ENCODE data around the gene NT5DC3.

The NT5DC3 gene

GRCh38 chr12:103737881-103738280 lies 103.2 kb downstream of the NT5DC3 start:
- Histone ChIP-seq H3K27ac (ENCODE audit: poor library complexity, severe bottlenecking) (no peak overlapping the region), H3K36me3 (ENCODE audit: low read depth) (no peaks in the 10 kb centered on the region), H3K27me3 (ENCODE audit: insufficient read depth, poor library complexity, severe bottlenecking) (no peaks in the 10 kb centered on the region), H3K9me3 (ENCODE audit: severe bottlenecking) (no peaks in the 10 kb centered on the region), H3K4me1 (ENCODE audit: insufficient read depth, poor library complexity, severe bottlenecking) (peaks cover 4% of the 10 kb centered on the region), H3K4me3 (ENCODE audit: severe bottlenecking) (no peak overlapping the region)
- DNase-seq (ENCODE audit: low spot score) (no peak), ATAC-seq (ENCODE audit: low read depth) (no peak)
- TF ChIP-seq, protein P1, sequence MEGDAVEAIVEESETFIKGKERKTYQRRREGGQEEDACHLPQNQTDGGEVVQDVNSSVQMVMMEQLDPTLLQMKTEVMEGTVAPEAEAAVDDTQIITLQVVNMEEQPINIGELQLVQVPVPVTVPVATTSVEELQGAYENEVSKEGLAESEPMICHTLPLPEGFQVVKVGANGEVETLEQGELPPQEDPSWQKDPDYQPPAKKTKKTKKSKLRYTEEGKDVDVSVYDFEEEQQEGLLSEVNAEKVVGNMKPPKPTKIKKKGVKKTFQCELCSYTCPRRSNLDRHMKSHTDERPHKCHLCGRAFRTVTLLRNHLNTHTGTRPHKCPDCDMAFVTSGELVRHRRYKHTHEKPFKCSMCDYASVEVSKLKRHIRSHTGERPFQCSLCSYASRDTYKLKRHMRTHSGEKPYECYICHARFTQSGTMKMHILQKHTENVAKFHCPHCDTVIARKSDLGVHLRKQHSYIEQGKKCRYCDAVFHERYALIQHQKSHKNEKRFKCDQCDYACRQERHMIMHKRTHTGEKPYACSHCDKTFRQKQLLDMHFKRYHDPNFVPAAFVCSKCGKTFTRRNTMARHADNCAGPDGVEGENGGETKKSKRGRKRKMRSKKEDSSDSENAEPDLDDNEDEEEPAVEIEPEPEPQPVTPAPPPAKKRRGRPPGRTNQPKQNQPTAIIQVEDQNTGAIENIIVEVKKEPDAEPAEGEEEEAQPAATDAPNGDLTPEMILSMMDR (IDR thresholded peaks at IDR 0.05; ENCODE audit: poor library complexity, severe bottlenecking): no peak

GRCh38 chr12:103736572-103736971 lies 104.5 kb downstream of the NT5DC3 start:
- H3K4me3 ChIP-seq (ENCODE audit: severe bottlenecking): no peak overlapping the region
- no peaks in the 10 kb centered on the region for H3K9me3 ChIP-seq (ENCODE audit: severe bottlenecking)
- DNase-seq (ENCODE audit: low spot score): no peak
- H3K36me3 ChIP-seq (ENCODE audit: low read depth): no peaks in the 10 kb centered on the region
- ATAC-seq (ENCODE audit: low read depth): no peak
- H3K27me3 ChIP-seq (ENCODE audit: insufficient read depth, poor library complexity, severe bottlenecking): no peaks in the 10 kb centered on the region
- TF ChIP-seq, protein P1 (IDR thresholded peaks at IDR 0.05; ENCODE audit: poor library complexity, severe bottlenecking): no peak
- no peak overlapping the region for H3K27ac ChIP-seq (ENCODE audit: poor library complexity, severe bottlenecking)
- no peaks in the 10 kb centered on the region for H3K4me1 ChIP-seq (ENCODE audit: insufficient read depth, poor library complexity, severe bottlenecking)

DNA sequence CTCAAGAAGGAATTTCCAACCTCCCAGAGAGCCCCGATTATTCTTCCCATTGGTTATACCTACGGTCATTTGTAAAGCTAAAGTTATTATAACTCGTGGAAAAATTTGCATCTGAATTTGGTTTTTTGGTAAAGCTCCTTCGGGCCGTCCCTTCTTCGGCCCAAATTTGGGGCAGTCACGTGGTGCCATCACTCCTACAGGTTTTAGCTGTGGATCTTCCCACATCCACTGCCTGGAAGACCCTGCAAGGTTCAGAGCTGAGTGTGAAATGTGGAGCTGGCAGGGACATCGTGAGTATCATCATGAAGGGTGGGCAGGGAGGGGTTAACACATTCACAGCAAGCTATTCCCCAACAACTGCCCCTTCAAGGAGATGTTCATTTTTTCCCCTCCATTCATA lies 105.7 kb downstream of the NT5DC3 start:
- H3K36me3 ChIP-seq (ENCODE audit: low read depth): no peaks in the 10 kb centered on the region
- no peak for ATAC-seq (ENCODE audit: low read depth)
- TF ChIP-seq, protein P1 (IDR thresholded peaks at IDR 0.05; ENCODE audit: poor library complexity, severe bottlenecking): no peak

DNA sequence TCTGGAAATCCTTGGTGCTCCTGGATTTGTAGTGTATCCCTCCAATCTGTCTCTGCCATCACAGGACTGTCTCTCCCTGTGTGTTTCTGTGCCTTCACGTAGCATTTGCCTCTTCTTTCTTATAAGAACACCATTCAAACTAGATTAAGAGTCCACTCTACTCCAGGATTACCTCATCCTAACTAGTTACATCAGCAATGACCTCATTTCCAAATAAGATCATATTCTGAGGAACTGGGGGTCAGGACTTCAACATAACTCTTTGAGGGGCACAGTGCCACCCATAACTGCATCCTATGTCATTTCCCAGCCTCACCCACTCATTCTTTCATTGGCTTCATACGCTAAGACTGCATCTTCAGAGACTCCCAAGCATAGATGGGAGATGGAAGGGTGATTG lies 106.2 kb downstream of the NT5DC3 start:
- Histone ChIP-seq H3K4me1 (ENCODE audit: insufficient read depth, poor library complexity, severe bottlenecking) (no peaks in the 10 kb centered on the region), H3K9me3 (ENCODE audit: severe bottlenecking) (no peaks in the 10 kb centered on the region), H3K27me3 (ENCODE audit: insufficient read depth, poor library complexity, severe bottlenecking) (no peaks in the 10 kb centered on the region), H3K36me3 (ENCODE audit: low read depth) (no peaks in the 10 kb centered on the region), H3K27ac (ENCODE audit: poor library complexity, severe bottlenecking) (no peak overlapping the region), H3K4me3 (ENCODE audit: severe bottlenecking) (no peak overlapping the region)
- TF ChIP-seq, protein P1 (IDR thresholded peaks at IDR 0.05; ENCODE audit: poor library complexity, severe bottlenecking): no peak
- DNase-seq (ENCODE audit: low spot score) (no peak), ATAC-seq (ENCODE audit: low read depth) (no peak)

More for the DNA sequence above, 105.7 kb downstream of the NT5DC3 start:
- Histone ChIP-seq H3K27ac (ENCODE audit: poor library complexity, severe bottlenecking) (no peak overlapping the region), H3K27me3 (ENCODE audit: insufficient read depth, poor library complexity, severe bottlenecking) (no peaks in the 10 kb centered on the region), H3K4me1 (ENCODE audit: insufficient read depth, poor library complexity, severe bottlenecking) (no peaks in the 10 kb centered on the region), H3K4me3 (ENCODE audit: severe bottlenecking) (no peak overlapping the region), H3K9me3 (ENCODE audit: severe bottlenecking) (no peaks in the 10 kb centered on the region)
- DNase-seq (ENCODE audit: low spot score): no peak

- TF ChIP-seq, protein P1 (IDR thresholded peaks at IDR 0.05; ENCODE audit: poor library complexity, severe bottlenecking): no peak
- no peaks in the 10 kb centered on the region for H3K4me1 ChIP-seq (ENCODE audit: insufficient read depth, poor library complexity, severe bottlenecking)
- no peak for ATAC-seq (ENCODE audit: low read depth)
Observed at GRCh38 chr12:103731539-103731938, 109.5 kb downstream of the NT5DC3 start.

More at GRCh38 chr12:103731539-103731938, 109.5 kb downstream of the NT5DC3 start:
- H3K27me3 ChIP-seq (ENCODE audit: insufficient read depth, poor library complexity, severe bottlenecking): no peaks in the 10 kb centered on the region
- DNase-seq (ENCODE audit: low spot score): no peak
- H3K9me3 ChIP-seq (ENCODE audit: severe bottlenecking): no peaks in the 10 kb centered on the region
- H3K36me3 ChIP-seq (ENCODE audit: low read depth): no peaks in the 10 kb centered on the region
- no peak overlapping the region for H3K27ac ChIP-seq (ENCODE audit: poor library complexity, severe bottlenecking)
- H3K4me3 ChIP-seq (ENCODE audit: severe bottlenecking): no peak overlapping the region

All from RWPE2 (cell line).